Osteocyte (in vitro differentiated cells): ENCODE measurements around the gene ZNF487. TPM values are rescaled to one million over a fixed set of nuclear protein-coding genes. Genes with fewer than 3 reads are reported as not detected.

Source experiments
- DNase-seq: peaks from one replicate; pipeline ENCODE4 v3.0.0; 2021; ENCODE audit warnings: mixed read lengths; ENCODE audit not compliant: unreplicated experiment; ENCODE audit errors: extremely low spot score
- H3K27ac Mint-ChIP-seq: one replicate; pipeline ENCODE4 v1.8.0; 2021; ENCODE audit warnings: mild to moderate bottlenecking, mixed read lengths; ENCODE audit not compliant: unreplicated experiment
- H3K27me3 Mint-ChIP-seq: one replicate; pipeline ENCODE4 v1.8.0; 2021; ENCODE audit warnings: mixed read lengths; ENCODE audit not compliant: unreplicated experiment
- H3K36me3 Mint-ChIP-seq: one replicate; pipeline ENCODE4 v1.8.0; 2021; ENCODE audit warnings: mixed read lengths; ENCODE audit not compliant: unreplicated experiment
- H3K4me1 Mint-ChIP-seq: one replicate; pipeline ENCODE4 v1.8.0; 2021; ENCODE audit warnings: mixed read lengths; ENCODE audit not compliant: unreplicated experiment
- H3K4me3 Mint-ChIP-seq: one replicate; pipeline ENCODE4 v1.8.0; 2021; ENCODE audit warnings: mild to moderate bottlenecking, moderate library complexity, mixed read lengths; ENCODE audit not compliant: unreplicated experiment
- H3K9me3 Mint-ChIP-seq: one replicate; pipeline ENCODE4 v1.8.0; 2021; ENCODE audit warnings: mixed read lengths; ENCODE audit not compliant: unreplicated experiment
- total RNA-seq: library from RNA; stranded (reverse); gene quantifications from 2 replicates; pipeline ENCODE4 v1.2.1, GENCODE V29; 2021
- TF ChIP-seq, protein P1 (sequence below): fragments of 200-600 bp; sonication (generic); IDR thresholded peaks from 2 replicates; pipeline ENCODE4 v1.5.0; 2021; ENCODE audit warnings: antibody characterized with exemption, mild to moderate bottlenecking, moderate library complexity

ZNF487 gene
- total RNA-seq, 1 donor from 2014 or later = 3.6 TPM

- Mint-ChIP-seq H3K27me3 (no peaks in the 10 kb centered on the region), H3K36me3 (no peaks in the 10 kb centered on the region), H3K4me1 (no peaks in the 10 kb centered on the region), H3K9me3 (peaks cover 4% of the 10 kb centered on the region), H3K4me3 (no peak overlapping the region), H3K27ac (no peak overlapping the region)
- TF ChIP-seq, protein P1, sequence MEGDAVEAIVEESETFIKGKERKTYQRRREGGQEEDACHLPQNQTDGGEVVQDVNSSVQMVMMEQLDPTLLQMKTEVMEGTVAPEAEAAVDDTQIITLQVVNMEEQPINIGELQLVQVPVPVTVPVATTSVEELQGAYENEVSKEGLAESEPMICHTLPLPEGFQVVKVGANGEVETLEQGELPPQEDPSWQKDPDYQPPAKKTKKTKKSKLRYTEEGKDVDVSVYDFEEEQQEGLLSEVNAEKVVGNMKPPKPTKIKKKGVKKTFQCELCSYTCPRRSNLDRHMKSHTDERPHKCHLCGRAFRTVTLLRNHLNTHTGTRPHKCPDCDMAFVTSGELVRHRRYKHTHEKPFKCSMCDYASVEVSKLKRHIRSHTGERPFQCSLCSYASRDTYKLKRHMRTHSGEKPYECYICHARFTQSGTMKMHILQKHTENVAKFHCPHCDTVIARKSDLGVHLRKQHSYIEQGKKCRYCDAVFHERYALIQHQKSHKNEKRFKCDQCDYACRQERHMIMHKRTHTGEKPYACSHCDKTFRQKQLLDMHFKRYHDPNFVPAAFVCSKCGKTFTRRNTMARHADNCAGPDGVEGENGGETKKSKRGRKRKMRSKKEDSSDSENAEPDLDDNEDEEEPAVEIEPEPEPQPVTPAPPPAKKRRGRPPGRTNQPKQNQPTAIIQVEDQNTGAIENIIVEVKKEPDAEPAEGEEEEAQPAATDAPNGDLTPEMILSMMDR = no peak
- no peak for DNase-seq
These were observed 34.2 kb downstream of the ZNF487 start for GRCh38 chr10:43471146-43471545.

DNA sequence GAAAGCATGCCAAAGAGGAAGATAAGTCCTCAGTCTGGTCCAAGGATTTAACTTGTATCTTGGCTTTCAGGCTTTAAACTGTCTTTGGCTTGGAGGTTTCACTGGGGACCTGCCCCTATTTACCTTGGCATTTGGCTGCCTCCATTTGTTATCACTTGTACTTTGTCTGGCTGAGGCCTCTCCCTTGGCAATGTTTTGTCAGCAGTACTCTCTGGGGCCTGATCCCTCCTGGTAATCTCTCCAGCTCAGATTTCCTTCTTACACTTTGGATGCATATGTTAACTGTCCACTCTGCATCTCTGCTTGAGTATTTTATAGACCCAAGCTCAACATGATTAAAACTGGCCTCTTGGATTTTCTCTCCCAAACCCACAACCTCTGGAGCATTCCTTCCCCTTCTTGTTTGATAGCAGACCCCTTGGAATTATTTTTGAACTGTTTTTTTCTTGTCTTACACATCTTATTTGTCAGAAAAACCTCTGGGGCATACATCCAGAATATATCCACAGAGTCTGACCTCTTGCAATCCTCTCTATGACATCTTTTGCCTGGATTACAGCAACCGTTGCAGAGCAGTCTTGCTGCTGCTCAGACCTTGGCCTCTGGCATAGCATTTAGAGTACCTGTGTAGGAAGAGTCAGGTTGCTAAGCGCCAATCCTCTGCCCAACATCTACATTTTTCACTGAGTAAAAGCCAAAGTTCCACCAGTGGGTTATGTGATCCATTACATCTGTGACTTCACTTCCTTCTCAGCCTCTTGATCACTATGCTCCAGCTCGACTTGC, 35.2 kb downstream of the ZNF487 start:
- no peaks in the 10 kb centered on the region for H3K4me1 Mint-ChIP-seq
- TF ChIP-seq, protein P1 = no peak
- DNase-seq = no peak

DNA sequence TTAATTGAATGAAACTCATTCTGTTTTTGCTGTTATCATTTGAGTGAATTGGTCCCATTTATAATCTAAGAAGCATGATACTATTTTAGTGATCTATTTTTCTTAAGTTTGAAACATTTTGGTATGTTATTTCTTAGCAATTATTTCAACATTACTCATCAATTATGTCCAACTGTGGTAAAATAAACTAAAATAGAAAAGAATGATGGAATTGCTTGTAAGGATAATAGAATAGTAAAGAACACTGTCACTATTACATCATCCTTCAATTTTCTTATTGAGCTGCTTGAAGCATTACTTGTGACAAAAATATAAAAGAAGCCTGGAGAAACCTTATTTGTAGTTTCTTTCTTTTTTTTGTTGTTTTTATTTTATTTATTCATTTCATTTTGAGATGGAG, 42.4 kb downstream of the ZNF487 start:
- TF ChIP-seq, protein P1 = no peak
- peaks cover 17% of the 10 kb centered on the region for H3K36me3 Mint-ChIP-seq
- no peak overlapping the region for H3K27ac Mint-ChIP-seq
- peaks cover 11% of the 10 kb centered on the region for H3K9me3 Mint-ChIP-seq
- peaks cover 7% of the 10 kb centered on the region for H3K4me1 Mint-ChIP-seq
- DNase-seq = no peak
- no peak overlapping the region for H3K4me3 Mint-ChIP-seq
- H3K27me3 Mint-ChIP-seq = no peaks in the 10 kb centered on the region

More for the DNA sequence above, 35.2 kb downstream of the ZNF487 start:
- H3K27ac Mint-ChIP-seq = no peak overlapping the region
- H3K27me3 Mint-ChIP-seq = no peaks in the 10 kb centered on the region
- no peak overlapping the region for H3K4me3 Mint-ChIP-seq
- peaks cover 7% of the 10 kb centered on the region for H3K9me3 Mint-ChIP-seq
- peaks cover 5% of the 10 kb centered on the region for H3K36me3 Mint-ChIP-seq

- peaks cover 12% of the 10 kb centered on the region for H3K36me3 Mint-ChIP-seq
- no peak for DNase-seq
- peaks cover 21% of the 10 kb centered on the region for H3K9me3 Mint-ChIP-seq
- TF ChIP-seq, protein P1 = no peak
- no peak overlapping the region for H3K27ac Mint-ChIP-seq
- peaks cover 7% of the 10 kb centered on the region for H3K4me1 Mint-ChIP-seq
- H3K27me3 Mint-ChIP-seq = no peaks in the 10 kb centered on the region
- no peak overlapping the region for H3K4me3 Mint-ChIP-seq
These were observed 45.6 kb downstream of the ZNF487 start for GRCh38 chr10:43482319-43483078.

GRCh38 chr10:43491855-43492254, 54.9 kb downstream of the ZNF487 start:
- Mint-ChIP-seq H3K4me1 (no peaks in the 10 kb centered on the region), H3K4me3 (no peak overlapping the region), H3K36me3 (no peaks in the 10 kb centered on the region), H3K27me3 (no peaks in the 10 kb centered on the region), H3K9me3 (peaks cover 9% of the 10 kb centered on the region), H3K27ac (no peak overlapping the region)
- DNase-seq = no peak
- TF ChIP-seq, protein P1 = no peak
